HG02623 (cell line): ENCODE data around the gene CD28.
A peak's percentile ranks its signal among the peaks of the same experiment; 100 is the strongest.
"Not testable (repeated sequence)": the region's sequence is repeated elsewhere in the genome, so short reads cannot be mapped to it uniquely, and the experiment has no call there.

Experiments used
- ATAC-seq: cut with Tn5 transposase; IDR thresholded peaks from one replicate; pipeline ENCODE4 v1.9.1; 2021; ENCODE audit warnings: moderate library complexity; ENCODE audit not compliant: unreplicated experiment

CD28 gene

DNA sequence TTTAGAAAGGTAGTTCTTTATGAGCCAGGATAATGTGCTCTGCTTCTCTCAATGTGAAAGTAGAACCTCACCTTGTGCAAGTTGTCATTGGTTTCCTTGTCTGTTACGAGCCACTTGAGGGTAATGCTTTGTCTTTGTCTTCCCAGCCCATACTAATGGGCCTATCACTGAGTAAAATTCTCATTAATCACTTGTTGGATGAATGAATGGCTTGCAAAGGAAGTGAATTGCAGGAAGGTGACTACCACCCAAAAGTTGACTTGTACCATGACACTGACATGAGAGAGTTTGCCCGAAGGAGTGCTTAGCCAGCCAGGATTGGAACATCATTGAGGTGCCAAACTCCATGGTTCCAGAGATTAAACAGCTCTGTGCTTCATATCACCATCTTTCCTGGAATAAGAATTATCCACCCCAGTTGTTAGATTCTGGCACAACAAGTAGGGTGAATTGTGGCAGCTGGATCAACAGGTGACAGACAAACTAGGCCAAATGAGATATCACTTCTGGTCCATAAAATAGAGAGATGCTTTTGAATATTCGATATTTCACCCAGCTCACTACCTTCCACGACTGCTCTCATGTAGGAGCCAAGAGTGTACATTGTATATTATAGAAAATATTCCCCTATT lies 20.5 kb upstream of the CD28 start:
- no peak for ATAC-seq

DNA sequence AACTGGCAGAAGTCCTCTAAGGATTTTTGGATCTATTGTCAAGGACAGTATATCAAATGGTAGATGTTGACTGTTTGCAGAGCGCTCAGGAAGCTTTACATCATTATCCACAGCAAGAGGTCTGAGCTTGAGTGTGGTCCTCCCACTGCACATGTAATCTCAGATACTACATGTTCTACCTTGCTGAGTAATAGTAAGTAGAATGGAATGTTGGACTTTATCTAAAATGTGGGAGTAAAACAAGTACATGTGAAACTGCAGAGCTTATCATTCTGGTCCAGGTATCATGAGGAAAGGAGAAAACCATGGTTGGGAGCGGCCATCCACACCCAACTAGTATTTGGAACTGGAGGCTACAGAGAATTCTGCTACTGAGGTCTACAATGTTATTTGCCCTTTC lies 19.3 kb upstream of the CD28 start:
- no peak for ATAC-seq

GRCh38 chr2:203688798-203689197 lies 17.6 kb upstream of the CD28 start:
- peak; percentile 60 for ATAC-seq

GRCh38 chr2:203689426-203690116 lies 16.9 kb upstream of the CD28 start:
- ATAC-seq: no peak

DNA sequence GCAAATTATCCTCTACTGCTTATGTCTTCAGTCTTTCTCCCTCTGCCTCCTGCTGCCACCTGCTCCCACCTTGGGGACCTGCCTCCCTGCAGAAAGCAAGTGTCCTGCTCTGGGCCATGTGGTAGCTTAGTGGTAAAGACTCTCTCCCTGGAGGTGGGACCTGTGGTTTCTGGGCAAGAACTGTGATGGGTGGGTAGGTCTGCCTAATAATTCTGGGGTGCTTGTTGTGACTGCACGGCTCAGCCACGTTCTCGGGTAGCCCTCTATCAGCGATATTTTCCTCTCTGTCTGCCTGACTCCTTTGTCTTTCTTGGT lies 16.4 kb upstream of the CD28 start:
- ATAC-seq: no peak

DNA sequence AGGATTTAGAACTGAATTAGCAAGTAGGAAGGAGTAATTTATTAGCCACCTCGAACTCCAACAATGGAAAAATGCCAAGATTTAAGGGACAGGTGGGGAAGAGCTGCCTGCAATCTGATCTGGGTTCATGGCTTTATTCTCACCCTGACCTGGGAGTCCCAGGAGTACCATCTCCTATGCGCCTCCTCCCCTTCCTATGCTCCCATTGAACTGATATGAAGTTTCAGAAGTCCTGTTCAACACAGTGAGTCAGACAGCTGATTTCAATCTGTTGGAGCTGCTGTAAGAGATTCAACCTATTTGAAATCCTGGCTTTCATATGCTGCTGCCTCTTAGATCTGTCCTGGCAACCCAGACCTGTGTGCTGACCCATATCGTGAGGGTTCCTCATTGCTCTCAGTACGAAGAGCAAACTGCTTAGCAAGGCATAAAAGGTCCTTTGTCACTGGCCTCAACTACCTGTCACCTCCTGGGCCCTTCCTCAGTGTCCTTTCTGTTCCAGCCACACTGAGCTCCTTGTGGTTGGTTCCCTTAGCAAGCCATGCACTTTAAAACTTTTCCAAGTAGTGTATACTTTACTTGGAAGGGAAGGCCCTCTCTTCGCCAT lies 15.9 kb upstream of the CD28 start:
- no peak for ATAC-seq

GRCh38 chr2:203691149-203691548 lies 15.3 kb upstream of the CD28 start:
- ATAC-seq: no peak

- no peak for ATAC-seq
Observed at GRCh38 chr2:203692031-203692710, 14.3 kb upstream of the CD28 start.

- no peak for ATAC-seq
Observed at GRCh38 chr2:203693242-203693879, 13.1 kb upstream of the CD28 start.

GRCh38 chr2:203694191-203694590 lies 12.2 kb upstream of the CD28 start:
- ATAC-seq: no peak

GRCh38 chr2:203697190-203697589 lies 9.2 kb upstream of the CD28 start:
- ATAC-seq: no peak

DNA sequence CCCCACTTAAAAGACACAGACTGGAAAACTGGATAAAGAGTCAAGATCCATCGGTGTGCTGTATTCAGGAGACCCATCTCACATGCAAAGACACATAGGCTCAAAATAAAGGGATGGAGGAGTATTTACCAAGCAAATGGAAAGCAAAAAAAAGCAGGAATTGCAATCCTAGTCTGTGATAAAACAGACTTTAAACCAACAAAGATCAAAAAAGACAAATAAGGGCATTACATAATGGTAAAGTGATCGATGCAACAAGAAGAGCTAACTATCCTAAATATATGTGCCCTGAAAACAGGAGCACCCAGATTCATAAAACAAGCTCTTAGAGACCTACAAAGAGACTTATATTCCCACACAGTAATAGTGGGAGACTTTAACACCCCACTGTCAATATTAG lies 8.7 kb upstream of the CD28 start:
- ATAC-seq: not testable (repeated sequence)

DNA sequence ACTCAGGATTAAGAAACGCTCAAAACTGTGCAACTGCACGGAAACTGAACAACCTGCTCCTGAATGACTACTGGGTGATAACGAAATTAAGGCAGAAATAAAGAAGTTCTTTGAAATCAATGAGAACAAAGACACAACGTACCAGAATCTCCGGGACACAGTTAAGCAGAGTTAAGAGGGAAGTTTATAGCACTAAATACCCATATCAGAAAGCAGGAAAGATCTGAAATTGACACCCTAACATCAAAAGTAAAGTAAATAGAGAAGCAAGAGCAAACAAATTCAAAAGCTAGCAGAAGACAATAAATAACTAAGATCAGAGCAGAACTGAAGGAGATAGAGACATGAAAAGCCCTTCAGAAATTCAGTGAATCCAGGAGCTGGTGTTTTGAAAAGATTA lies 8.0 kb upstream of the CD28 start:
- not testable (repeated sequence) for ATAC-seq

DNA sequence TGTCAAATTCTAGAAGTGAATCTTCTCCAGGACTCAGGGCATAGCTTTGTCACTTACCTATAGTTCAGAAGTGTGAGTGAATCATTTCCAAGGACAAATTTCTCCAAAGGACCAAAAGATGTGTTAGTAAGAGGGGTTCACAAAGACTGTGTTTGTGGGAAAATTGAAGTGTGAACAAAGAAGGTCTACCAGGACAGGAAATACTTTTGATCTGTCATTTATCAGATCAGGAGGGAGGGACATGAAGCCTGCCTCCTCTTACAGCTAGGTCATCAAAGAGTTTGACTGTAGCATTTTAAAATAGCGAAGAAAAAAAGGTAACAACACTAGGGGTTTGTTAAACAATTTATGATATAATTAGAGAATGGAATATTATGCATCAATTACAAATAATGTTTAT lies 2.0 kb upstream of the CD28 start:
- no peak for ATAC-seq

GRCh38 chr2:203705178-203705577 lies 1.3 kb upstream of the CD28 start:
- ATAC-seq: no peak

GRCh38 chr2:203707530-203707929 lies 1.1 kb downstream of the CD28 start:
- no peak for ATAC-seq

- no peak for ATAC-seq
Observed at GRCh38 chr2:203708846-203709396, 2.5 kb downstream of the CD28 start.

DNA sequence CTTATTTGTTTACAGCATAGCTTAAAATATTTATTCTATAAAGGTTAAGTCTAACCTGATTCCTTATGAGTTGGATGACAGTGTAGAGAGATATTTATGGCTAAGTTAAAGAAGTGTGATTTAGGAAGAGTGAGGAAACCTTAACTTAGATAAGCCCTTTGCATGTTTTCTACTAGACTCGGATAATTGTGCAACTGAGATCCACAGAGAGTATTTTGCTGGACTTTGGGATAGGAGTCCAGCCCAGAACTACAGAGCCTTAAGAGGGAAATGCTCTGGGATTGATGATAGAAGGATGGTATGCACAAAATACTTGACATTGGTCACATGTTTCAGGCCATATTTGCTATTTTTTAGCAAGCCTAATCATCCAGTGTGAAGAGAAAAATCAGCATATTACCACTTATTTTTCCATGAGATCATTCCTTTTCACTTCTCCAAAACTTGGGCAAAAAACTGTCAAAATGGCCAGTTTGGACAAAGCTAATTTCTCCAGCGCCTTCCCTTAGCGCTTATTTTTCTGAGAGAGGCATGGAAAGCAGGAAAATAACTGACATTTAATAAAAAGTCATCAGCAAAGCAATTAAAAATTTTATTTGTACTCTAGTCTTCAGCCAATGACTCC lies 3.1 kb downstream of the CD28 start:
- no peak for ATAC-seq

- no peak for ATAC-seq
Observed at GRCh38 chr2:203710226-203710625, 3.8 kb downstream of the CD28 start.

GRCh38 chr2:203710952-203711351 lies 4.5 kb downstream of the CD28 start:
- no peak for ATAC-seq

GRCh38 chr2:203711399-203711798 lies 5.0 kb downstream of the CD28 start:
- ATAC-seq: no peak
